ENCODE results near the gene CCS. TPM values are rescaled to one million over a fixed set of nuclear protein-coding genes. Genes with fewer than 3 reads are reported as not detected.

Gene CCS
- total and polyA plus RNA-seq, 2 of the 4 experiments (the other 2 are of a cell fraction), result 20.1 to 53.0 TPM

DNA sequence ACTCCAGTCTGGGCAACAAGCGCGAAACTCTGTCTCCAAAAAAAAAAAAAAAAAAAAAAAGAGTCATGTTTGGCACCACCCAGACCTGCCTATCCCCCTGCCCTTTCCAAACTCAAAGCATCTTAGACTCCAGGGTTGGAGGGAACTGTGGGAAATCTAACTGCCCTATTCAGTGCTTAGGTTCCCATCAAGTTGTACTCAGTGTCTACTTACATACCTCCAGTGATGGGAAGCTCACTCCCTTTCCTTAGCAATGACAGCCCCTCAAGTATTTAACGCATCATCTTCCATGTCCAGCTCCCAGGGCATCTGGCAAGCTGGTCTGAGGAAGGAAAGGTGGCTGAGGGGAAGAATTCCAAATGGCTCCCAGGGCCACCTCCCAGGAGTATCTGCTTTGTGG is 43.3 kb upstream of the CCS start:
- TF ChIP-seq NFE2L2 (IDR thresholded peaks at IDR 0.05; ENCODE audit: low read depth, low read length) (no peak), SMC3 (IDR thresholded peaks at IDR 0.05; ENCODE audit: low read depth, low read length) (no peak), MAFK (IDR thresholded peaks at IDR 0.05; ENCODE audit: low read depth, low read length) (no peak), CEBPB (IDR thresholded peaks at IDR 0.05; ENCODE audit: low read depth, low read length) (no peak), RCOR1 (IDR thresholded peaks at IDR 0.05; ENCODE audit: insufficient replicate concordance, low read length) (no peak), RFX5 (IDR thresholded peaks at IDR 0.05; ENCODE audit: low read depth, low read length) (no peak), CHD1 (IDR thresholded peaks at IDR 0.05; ENCODE audit: low read depth, low read length) (no peak), MXI1 (IDR thresholded peaks at IDR 0.05; ENCODE audit: borderline replicate concordance, low read depth, low read length) (no peak), RAD21 (IDR thresholded peaks at IDR 0.05; ENCODE audit: low read length) (no peak), BHLHE40 (IDR thresholded peaks at IDR 0.05; ENCODE audit: low read depth, low read length) (no peak), POLR2A (IDR thresholded peaks at IDR 0.05; ENCODE audit: low read depth, low read length) (no peak), MAZ (IDR thresholded peaks at IDR 0.05; ENCODE audit: borderline replicate concordance, low read depth, low read length) (no peak), FOS (IDR thresholded peaks at IDR 0.05; ENCODE audit: low read depth, low read length) (no peak)
- TF ChIP-seq, protein P1, sequence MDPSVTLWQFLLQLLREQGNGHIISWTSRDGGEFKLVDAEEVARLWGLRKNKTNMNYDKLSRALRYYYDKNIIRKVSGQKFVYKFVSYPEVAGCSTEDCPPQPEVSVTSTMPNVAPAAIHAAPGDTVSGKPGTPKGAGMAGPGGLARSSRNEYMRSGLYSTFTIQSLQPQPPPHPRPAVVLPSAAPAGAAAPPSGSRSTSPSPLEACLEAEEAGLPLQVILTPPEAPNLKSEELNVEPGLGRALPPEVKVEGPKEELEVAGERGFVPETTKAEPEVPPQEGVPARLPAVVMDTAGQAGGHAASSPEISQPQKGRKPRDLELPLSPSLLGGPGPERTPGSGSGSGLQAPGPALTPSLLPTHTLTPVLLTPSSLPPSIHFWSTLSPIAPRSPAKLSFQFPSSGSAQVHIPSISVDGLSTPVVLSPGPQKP (IDR thresholded peaks at IDR 0.05; ENCODE audit: borderline replicate concordance, low read depth, low read length), result no peak
- TF ChIP-seq, protein P2, sequence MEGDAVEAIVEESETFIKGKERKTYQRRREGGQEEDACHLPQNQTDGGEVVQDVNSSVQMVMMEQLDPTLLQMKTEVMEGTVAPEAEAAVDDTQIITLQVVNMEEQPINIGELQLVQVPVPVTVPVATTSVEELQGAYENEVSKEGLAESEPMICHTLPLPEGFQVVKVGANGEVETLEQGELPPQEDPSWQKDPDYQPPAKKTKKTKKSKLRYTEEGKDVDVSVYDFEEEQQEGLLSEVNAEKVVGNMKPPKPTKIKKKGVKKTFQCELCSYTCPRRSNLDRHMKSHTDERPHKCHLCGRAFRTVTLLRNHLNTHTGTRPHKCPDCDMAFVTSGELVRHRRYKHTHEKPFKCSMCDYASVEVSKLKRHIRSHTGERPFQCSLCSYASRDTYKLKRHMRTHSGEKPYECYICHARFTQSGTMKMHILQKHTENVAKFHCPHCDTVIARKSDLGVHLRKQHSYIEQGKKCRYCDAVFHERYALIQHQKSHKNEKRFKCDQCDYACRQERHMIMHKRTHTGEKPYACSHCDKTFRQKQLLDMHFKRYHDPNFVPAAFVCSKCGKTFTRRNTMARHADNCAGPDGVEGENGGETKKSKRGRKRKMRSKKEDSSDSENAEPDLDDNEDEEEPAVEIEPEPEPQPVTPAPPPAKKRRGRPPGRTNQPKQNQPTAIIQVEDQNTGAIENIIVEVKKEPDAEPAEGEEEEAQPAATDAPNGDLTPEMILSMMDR (conservative IDR thresholded peaks at IDR 0.05; ENCODE audit: low read depth, low read length), result no peak
- TF ChIP-seq, protein P3, sequence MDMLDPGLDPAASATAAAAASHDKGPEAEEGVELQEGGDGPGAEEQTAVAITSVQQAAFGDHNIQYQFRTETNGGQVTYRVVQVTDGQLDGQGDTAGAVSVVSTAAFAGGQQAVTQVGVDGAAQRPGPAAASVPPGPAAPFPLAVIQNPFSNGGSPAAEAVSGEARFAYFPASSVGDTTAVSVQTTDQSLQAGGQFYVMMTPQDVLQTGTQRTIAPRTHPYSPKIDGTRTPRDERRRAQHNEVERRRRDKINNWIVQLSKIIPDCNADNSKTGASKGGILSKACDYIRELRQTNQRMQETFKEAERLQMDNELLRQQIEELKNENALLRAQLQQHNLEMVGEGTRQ (IDR thresholded peaks at IDR 0.05; ENCODE audit: low read depth, low read length), result no peak
- Histone ChIP-seq H3K27ac (ENCODE audit: insufficient read depth, low read length) (no peak overlapping the region), H2AFZ (replicated peaks; ENCODE audit: low read length, poor library complexity) (no peak overlapping the region), H2BK120ac (ENCODE audit: low read depth, low read length) (no peak overlapping the region), H3K9me1 (ENCODE audit: insufficient read depth, low read length) (no peaks in the 10 kb centered on the region), H4K5ac (ENCODE audit: low read depth, low read length) (no peak overlapping the region), H3K18ac (ENCODE audit: low read depth, low read length) (no peak overlapping the region), H4K8ac (ENCODE audit: low read depth in 2 of 2, low read length in 2 of 2) (no peak overlapping the region), H3K27me3 (ENCODE audit: control insufficient read depth, insufficient read depth, low read length) (peaks cover 31% of the 10 kb centered on the region), H3K23ac (ENCODE audit: low read depth, low read length) (no peak overlapping the region), H3K4ac (ENCODE audit: low read depth, low read length) (no peak overlapping the region), H2BK15ac (ENCODE audit: low read depth, low read length) (no peak overlapping the region), H3K14ac (replicated peaks; ENCODE audit: low read depth, low read length) (no peak overlapping the region), H2AK5ac (ENCODE audit: low read depth, low read length) (no peak overlapping the region), H2BK5ac (ENCODE audit: low read depth, low read length, poor library complexity, severe bottlenecking) (no peak overlapping the region), H3K36me3 (ENCODE audit: control insufficient read depth, insufficient read depth, low read length) (no peaks in the 10 kb centered on the region), H3K4me2 (ENCODE audit: low read depth, low read length) (no peak overlapping the region), H4K20me1 (ENCODE audit: insufficient read depth, low read length) (no peaks in the 10 kb centered on the region), H3K9ac (ENCODE audit: low read depth, low read length) (no peak overlapping the region), H3K79me1 (ENCODE audit: low read depth in 1 of 2, low read length in 2 of 2) (peaks cover 0 to 7% of the 10 kb centered on the region in 2 experiments; a peak in 2 of 4 replicates), H2BK20ac (ENCODE audit: low read depth, low read length) (no peak overlapping the region), H3K4me3 (ENCODE audit: insufficient read depth, low read depth, low read length) (no peak overlapping the region), H3K4me1 (ENCODE audit: control insufficient read depth, insufficient read depth, low read length) (no peaks in the 10 kb centered on the region; the same call in 1 of the 2 replicates), H3K56ac (ENCODE audit: extremely low read depth, insufficient read depth, low read length) (no peak overlapping the region), H3K9me3 (ENCODE audit: control insufficient read depth, insufficient read depth, low read length) (no peaks in the 10 kb centered on the region), H2AK9ac (replicated peaks; ENCODE audit: low read depth, low read length, poor library complexity) (no peak overlapping the region), H4K91ac (ENCODE audit: insufficient read depth, low read depth, low read length) (no peak overlapping the region)
- no CpG with 5 or more reads among the region's 3 CpGs for whole genome bisulfite sequencing, 2 experiments (ENCODE audit: extremely low coverage in 2 of 2, insufficient read length in 1 of 2)
- BruUV-seq (replicated peaks), result no TSS peak
- dilution Hi-C loops (cut with HindIII; ENCODE audit: low sequenced_read_pairs, unreplicated experiment), result no loop called here
- ChIA-PET CTCF (no interaction called here), POLR2A (ENCODE audit: unreplicated experiment) (interaction anchor here (0.7 kb wide), 1 partner anchor 224 kb away, joined by 9 read pairs; no protein-coding TSS in a partner anchor)
- intact Hi-C loops (cut with micrococcal nuclease), result no loop called here
- ATAC-seq (ENCODE audit: low read depth), result no peak
- no peak for DNase-seq
- in situ Hi-C loops (cut with MboI; ENCODE audit: low sequenced_read_pairs), result no loop called here

All from IMR-90 (cell line).